ENCODE measurements around the gene ARHGAP6. TPM values are rescaled to one million over a fixed set of nuclear protein-coding genes. Genes with fewer than 3 reads are reported as not detected.

Gene ARHGAP6
- total RNA-seq, 1 experiment from 2014 or later: not detected

DNA sequence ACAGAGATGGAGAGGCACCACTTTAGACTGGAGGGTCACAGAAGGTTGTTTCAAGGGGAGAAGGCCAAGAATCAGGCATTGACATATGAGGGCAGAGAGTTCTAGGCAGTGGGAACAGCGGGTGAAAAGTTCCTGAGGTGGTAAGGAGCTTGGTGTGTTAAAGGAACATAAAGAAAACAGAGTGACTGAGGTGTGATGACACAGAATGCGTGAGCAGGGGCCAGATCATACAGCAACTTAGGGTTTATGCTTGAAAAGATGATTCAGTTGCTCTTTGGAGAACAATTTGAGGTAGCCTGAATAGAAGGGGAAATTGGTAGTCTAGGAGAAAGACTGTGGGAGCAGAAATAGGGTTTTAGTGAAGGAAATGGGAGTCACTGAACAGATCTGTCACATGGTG lies 193.3 kb downstream of the ARHGAP6 start:
- Mint-ChIP-seq H3K4me1 (ENCODE audit: insufficient read depth, unreplicated experiment) (no peaks in the 10 kb centered on the region), H3K9me3 (ENCODE audit: unreplicated experiment) (no peaks in the 10 kb centered on the region), H3K4me3 (ENCODE audit: unreplicated experiment) (no peak overlapping the region), H3K36me3 (ENCODE audit: insufficient read depth, unreplicated experiment) (no peaks in the 10 kb centered on the region), H3K27ac (ENCODE audit: low read depth, unreplicated experiment) (peak overlapping the region; percentile 25), H3K27me3 (ENCODE audit: insufficient read depth, unreplicated experiment) (peaks cover 24% of the 10 kb centered on the region)
- POLR2A ChIA-PET: interaction anchor here (0.6 to 0.7 kb wide), 2 partner anchors 45 to 49 kb away, joined by 3 read pairs; no protein-coding TSS in a partner anchor
- intact Hi-C loops (cut with micrococcal nuclease): loop anchor here (10.0 kb wide), 1 partner anchor 88 kb away; no protein-coding TSS in a partner anchor
- no peak for DNase-seq (ENCODE audit: unreplicated experiment)
- BruUV-seq (replicated peaks): no TSS peak
- CTCF ChIA-PET: interaction anchor here (0.6 kb wide), 1 partner anchor 70 kb away, joined by 4 read pairs; no protein-coding TSS in a partner anchor
- TF ChIP-seq, protein P1, sequence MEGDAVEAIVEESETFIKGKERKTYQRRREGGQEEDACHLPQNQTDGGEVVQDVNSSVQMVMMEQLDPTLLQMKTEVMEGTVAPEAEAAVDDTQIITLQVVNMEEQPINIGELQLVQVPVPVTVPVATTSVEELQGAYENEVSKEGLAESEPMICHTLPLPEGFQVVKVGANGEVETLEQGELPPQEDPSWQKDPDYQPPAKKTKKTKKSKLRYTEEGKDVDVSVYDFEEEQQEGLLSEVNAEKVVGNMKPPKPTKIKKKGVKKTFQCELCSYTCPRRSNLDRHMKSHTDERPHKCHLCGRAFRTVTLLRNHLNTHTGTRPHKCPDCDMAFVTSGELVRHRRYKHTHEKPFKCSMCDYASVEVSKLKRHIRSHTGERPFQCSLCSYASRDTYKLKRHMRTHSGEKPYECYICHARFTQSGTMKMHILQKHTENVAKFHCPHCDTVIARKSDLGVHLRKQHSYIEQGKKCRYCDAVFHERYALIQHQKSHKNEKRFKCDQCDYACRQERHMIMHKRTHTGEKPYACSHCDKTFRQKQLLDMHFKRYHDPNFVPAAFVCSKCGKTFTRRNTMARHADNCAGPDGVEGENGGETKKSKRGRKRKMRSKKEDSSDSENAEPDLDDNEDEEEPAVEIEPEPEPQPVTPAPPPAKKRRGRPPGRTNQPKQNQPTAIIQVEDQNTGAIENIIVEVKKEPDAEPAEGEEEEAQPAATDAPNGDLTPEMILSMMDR (IDR thresholded peaks at IDR 0.05; ENCODE audit: unreplicated experiment): no peak

DNA sequence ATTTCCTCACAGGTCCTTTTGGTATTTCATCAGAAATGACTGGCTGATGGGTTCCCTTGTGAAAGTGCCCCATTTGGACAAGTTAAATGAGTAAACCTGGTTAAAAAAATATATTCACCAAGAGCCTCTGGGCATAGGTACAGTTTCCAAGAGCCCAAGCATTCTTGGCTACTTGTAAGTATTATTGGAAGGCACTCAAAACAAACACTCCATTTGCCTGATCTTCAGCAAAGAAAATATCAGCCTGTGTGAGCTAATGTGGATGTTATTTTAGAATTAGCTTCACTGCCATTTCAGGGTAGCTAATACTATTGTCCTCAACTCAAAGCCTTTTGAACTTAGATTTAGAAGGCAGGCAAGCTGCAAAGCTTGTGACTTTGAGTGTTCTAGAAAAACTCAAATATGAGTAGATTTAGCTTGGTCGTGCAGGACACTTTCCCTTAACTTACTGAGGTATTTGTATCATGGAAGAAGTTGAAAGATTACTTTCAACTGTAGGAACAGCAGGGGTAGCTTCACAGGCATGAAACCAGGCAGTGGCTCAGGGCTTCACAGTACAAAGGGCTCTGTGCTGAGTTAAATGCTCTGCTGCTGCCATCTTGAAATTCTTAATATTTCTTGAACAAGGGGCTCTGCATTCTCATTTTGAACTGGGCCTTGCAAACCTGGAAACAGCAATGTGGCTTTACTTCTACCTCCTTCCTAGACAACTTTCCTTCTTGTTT lies 195.3 kb downstream of the ARHGAP6 start:
- POLR2A ChIA-PET: interaction anchor here (0.7 to 0.9 kb wide), 3 partner anchors 41 to 128 kb away, joined by 3 to 4 read pairs (median 3); no protein-coding TSS in a partner anchor
- TF ChIP-seq, protein P1 (IDR thresholded peaks at IDR 0.05; ENCODE audit: unreplicated experiment): no peak
- H3K9me3 Mint-ChIP-seq (ENCODE audit: unreplicated experiment): no peaks in the 10 kb centered on the region
- peaks cover 18% of the 10 kb centered on the region for H3K27me3 Mint-ChIP-seq (ENCODE audit: insufficient read depth, unreplicated experiment)
- H3K36me3 Mint-ChIP-seq (ENCODE audit: insufficient read depth, unreplicated experiment): no peaks in the 10 kb centered on the region
- DNase-seq (ENCODE audit: unreplicated experiment): peak; percentile 90
- H3K4me1 Mint-ChIP-seq (ENCODE audit: insufficient read depth, unreplicated experiment): peaks cover 5% of the 10 kb centered on the region
- CTCF ChIA-PET: interaction anchor here (0.7 to 1.1 kb wide), 4 partner anchors 10 to 177 kb away, joined by 3 to 6 read pairs (median 4); partner anchors contain the start of gene AMELX
- H3K27ac Mint-ChIP-seq (ENCODE audit: low read depth, unreplicated experiment): peak overlapping the region; percentile 78
- no TSS peak for BruUV-seq (replicated peaks)
- intact Hi-C loops (cut with micrococcal nuclease): loop anchor here (2.0 to 10.0 kb wide), 2 partner anchors 28 to 86 kb away; no protein-coding TSS in a partner anchor
- H3K4me3 Mint-ChIP-seq (ENCODE audit: unreplicated experiment): no peak overlapping the region

GRCh38 chrX:11465648-11466411 lies 199.9 kb downstream of the ARHGAP6 start:
- CTCF ChIA-PET: interaction anchor here (0.7 kb wide), 1 partner anchor 64 kb away, joined by 3 read pairs; no protein-coding TSS in a partner anchor

More at GRCh38 chrX:11465648-11466411, 199.9 kb downstream of the ARHGAP6 start:
- peaks cover 30% of the 10 kb centered on the region for H3K27me3 Mint-ChIP-seq (ENCODE audit: insufficient read depth, unreplicated experiment)
- no peaks in the 10 kb centered on the region for H3K9me3 Mint-ChIP-seq (ENCODE audit: unreplicated experiment)
- peak overlapping the region; percentile 26 for H3K27ac Mint-ChIP-seq (ENCODE audit: low read depth, unreplicated experiment)
- peaks cover 15% of the 10 kb centered on the region for H3K4me1 Mint-ChIP-seq (ENCODE audit: insufficient read depth, unreplicated experiment)
- BruUV-seq (replicated peaks): no TSS peak
- peak; percentile 21 for DNase-seq (ENCODE audit: unreplicated experiment)
- intact Hi-C loops (cut with micrococcal nuclease): no loop called here
- H3K36me3 Mint-ChIP-seq (ENCODE audit: insufficient read depth, unreplicated experiment): no peaks in the 10 kb centered on the region
- H3K4me3 Mint-ChIP-seq (ENCODE audit: unreplicated experiment): peak overlapping the region; percentile 1
- TF ChIP-seq, protein P1 (IDR thresholded peaks at IDR 0.05; ENCODE audit: unreplicated experiment): no peak
- POLR2A ChIA-PET: interaction anchor here (1.0 kb wide), 1 partner anchor 10 kb away, joined by 3 read pairs; no protein-coding TSS in a partner anchor

Measured in MCF 10A (cell line).